ENCODE measurements around the gene GNAQ.

GNAQ gene

GRCh38 chr9:77991191-77991590 lies 40.4 kb downstream of the GNAQ start:
- peaks cover 21% of the 10 kb centered on the region; the same call in 1 of the 2 replicates for H3K36me3 ChIP-seq (ENCODE audit: insufficient read depth, low read length)
- H3K27me3 ChIP-seq (ENCODE audit: insufficient read depth, low read length, poor library complexity), result no peaks in the 10 kb centered on the region
- no peak overlapping the region for H3K27ac ChIP-seq (ENCODE audit: low read length)
- no peak for TF ChIP-seq CTCF (IDR thresholded peaks at IDR 0.05; ENCODE audit: borderline replicate concordance, extremely low read depth, low read length, poor library complexity, severe bottlenecking)
- TF ChIP-seq EZH2 (IDR thresholded peaks at IDR 0.05; ENCODE audit: borderline replicate concordance, low read depth, low read length, severe bottlenecking), result no peak
- peaks cover 3% of the 10 kb centered on the region; the same call in 1 of the 2 replicates for H3K4me1 ChIP-seq (ENCODE audit: insufficient read depth, low read length)
- no peak overlapping the region for H3K4me3 ChIP-seq (ENCODE audit: low read depth in 1 of 2, low read length in 2 of 2)
- H3K9ac ChIP-seq (ENCODE audit: low read depth, low read length), result no peak overlapping the region
- no peak overlapping the region for H2AFZ ChIP-seq (ENCODE audit: low read depth, low read length)
- peaks cover 100% of the 10 kb centered on the region for H3K79me2 ChIP-seq (ENCODE audit: insufficient read depth, low read length)
- ATAC-seq (ENCODE audit: insufficient read depth, low read depth) (no peak), DNase-seq (no peak)
- H3K9me3 ChIP-seq (ENCODE audit: insufficient read depth, low read length, severe bottlenecking), result no peaks in the 10 kb centered on the region
- no peak overlapping the region for H3K4me2 ChIP-seq (ENCODE audit: insufficient read depth, low read length)
- peaks cover 50% of the 10 kb centered on the region for H4K20me1 ChIP-seq (ENCODE audit: insufficient read depth, low read length)

GRCh38 chr9:77989909-77990308 lies 41.7 kb downstream of the GNAQ start:
- Histone ChIP-seq H3K27me3 (ENCODE audit: insufficient read depth, low read length, poor library complexity) (no peaks in the 10 kb centered on the region), H3K27ac (ENCODE audit: low read length) (no peak overlapping the region), H3K79me2 (ENCODE audit: insufficient read depth, low read length) (peaks cover 99% of the 10 kb centered on the region), H4K20me1 (ENCODE audit: insufficient read depth, low read length) (peaks cover 52% of the 10 kb centered on the region), H3K36me3 (ENCODE audit: insufficient read depth, low read length) (peaks cover 21% of the 10 kb centered on the region; the same call in 1 of the 2 replicates), H3K9ac (ENCODE audit: low read depth, low read length) (no peak overlapping the region), H2AFZ (ENCODE audit: low read depth, low read length) (no peak overlapping the region), H3K4me1 (ENCODE audit: insufficient read depth, low read length) (peaks cover 3% of the 10 kb centered on the region; the same call in 1 of the 2 replicates), H3K4me2 (ENCODE audit: insufficient read depth, low read length) (no peak overlapping the region), H3K4me3 (ENCODE audit: low read depth in 1 of 2, low read length in 2 of 2) (no peak overlapping the region), H3K9me3 (ENCODE audit: insufficient read depth, low read length, severe bottlenecking) (no peaks in the 10 kb centered on the region)
- no peak for DNase-seq
- TF ChIP-seq CTCF (IDR thresholded peaks at IDR 0.05; ENCODE audit: borderline replicate concordance, extremely low read depth, low read length, poor library complexity, severe bottlenecking) (no peak), EZH2 (IDR thresholded peaks at IDR 0.05; ENCODE audit: borderline replicate concordance, low read depth, low read length, severe bottlenecking) (no peak)
- no peak for ATAC-seq (ENCODE audit: insufficient read depth, low read depth)

- Histone ChIP-seq H3K36me3 (ENCODE audit: insufficient read depth, low read length) (peaks cover 21% of the 10 kb centered on the region; the same call in 1 of the 2 replicates), H3K4me2 (ENCODE audit: insufficient read depth, low read length) (no peak overlapping the region), H3K27ac (ENCODE audit: low read length) (no peak overlapping the region), H3K27me3 (ENCODE audit: insufficient read depth, low read length, poor library complexity) (no peaks in the 10 kb centered on the region), H3K4me3 (ENCODE audit: low read depth in 1 of 2, low read length in 2 of 2) (no peak overlapping the region), H3K79me2 (ENCODE audit: insufficient read depth, low read length) (peaks cover 99% of the 10 kb centered on the region), H3K4me1 (ENCODE audit: insufficient read depth, low read length) (peaks cover 6% of the 10 kb centered on the region; the same call in 1 of the 2 replicates), H2AFZ (ENCODE audit: low read depth, low read length) (no peak overlapping the region), H4K20me1 (ENCODE audit: insufficient read depth, low read length) (peaks cover 53% of the 10 kb centered on the region), H3K9ac (ENCODE audit: low read depth, low read length) (no peak overlapping the region), H3K9me3 (ENCODE audit: insufficient read depth, low read length, severe bottlenecking) (no peaks in the 10 kb centered on the region)
- DNase-seq (no peak), ATAC-seq (ENCODE audit: insufficient read depth, low read depth) (no peak)
- TF ChIP-seq EZH2 (IDR thresholded peaks at IDR 0.05; ENCODE audit: borderline replicate concordance, low read depth, low read length, severe bottlenecking), result no peak
- no peak for TF ChIP-seq CTCF (IDR thresholded peaks at IDR 0.05; ENCODE audit: borderline replicate concordance, extremely low read depth, low read length, poor library complexity, severe bottlenecking)
Measured at GRCh38 chr9:77989458-77989857, 42.2 kb downstream of the GNAQ start.

Data from DND-41 (cell line).